HG03439 (cell line): Measurements from ENCODE around the gene HADHB.
"Not testable (repeated sequence)": the region's sequence is repeated elsewhere in the genome, so short reads cannot be mapped to it uniquely, and the experiment has no call there.

Experiments
- ATAC-seq: cut with Tn5 transposase; IDR thresholded peaks from one replicate; pipeline ENCODE4 v1.9.1; 2021; ENCODE audit warnings: mild to moderate bottlenecking, moderate library complexity; ENCODE audit not compliant: unreplicated experiment

Gene HADHB

GRCh38 chr2:26325851-26326250 lies 81.1 kb downstream of the HADHB start:
- ATAC-seq, result no peak

DNA sequence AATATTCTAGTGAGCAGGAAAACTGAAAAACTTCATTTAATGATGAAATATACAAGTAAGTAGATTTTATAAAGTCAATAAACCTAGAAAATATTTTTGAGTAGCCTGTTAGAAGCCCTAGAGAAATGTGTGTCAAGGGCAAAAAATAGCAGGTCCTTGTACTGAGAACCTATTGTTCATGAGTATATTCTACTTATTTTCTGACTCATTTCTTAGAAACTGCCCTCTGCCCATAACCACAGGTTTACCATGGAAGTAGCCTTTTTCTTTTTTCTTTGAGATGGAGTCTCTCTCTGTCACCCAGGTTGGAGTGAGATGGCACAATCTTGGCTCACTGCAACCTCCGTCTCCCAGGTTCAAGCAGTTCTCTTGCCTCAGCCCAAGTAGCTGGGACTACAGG lies 81.8 kb downstream of the HADHB start:
- ATAC-seq, result no peak

GRCh38 chr2:26327291-26328272 lies 82.8 kb downstream of the HADHB start:
- ATAC-seq, result no peak

DNA sequence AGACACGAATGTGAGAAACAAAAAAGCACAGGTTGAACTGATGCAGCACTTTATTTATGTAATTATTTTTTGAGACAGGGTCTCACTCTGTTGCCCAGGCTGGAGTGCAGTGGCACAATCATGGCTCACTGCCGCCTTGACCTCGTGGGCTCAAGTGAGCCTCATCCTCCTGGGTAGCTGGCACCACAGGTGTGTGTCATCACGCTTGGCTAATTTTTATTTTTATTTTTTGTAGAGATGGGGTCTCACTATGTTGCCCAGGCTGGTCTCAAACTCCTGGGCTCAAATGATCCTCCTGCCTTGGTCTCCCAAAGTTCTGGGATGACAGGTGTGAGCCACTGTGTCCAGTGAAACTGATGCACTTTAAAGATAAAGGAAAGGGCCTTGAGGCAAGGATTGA lies 84.3 kb downstream of the HADHB start:
- ATAC-seq, result not testable (repeated sequence)

DNA sequence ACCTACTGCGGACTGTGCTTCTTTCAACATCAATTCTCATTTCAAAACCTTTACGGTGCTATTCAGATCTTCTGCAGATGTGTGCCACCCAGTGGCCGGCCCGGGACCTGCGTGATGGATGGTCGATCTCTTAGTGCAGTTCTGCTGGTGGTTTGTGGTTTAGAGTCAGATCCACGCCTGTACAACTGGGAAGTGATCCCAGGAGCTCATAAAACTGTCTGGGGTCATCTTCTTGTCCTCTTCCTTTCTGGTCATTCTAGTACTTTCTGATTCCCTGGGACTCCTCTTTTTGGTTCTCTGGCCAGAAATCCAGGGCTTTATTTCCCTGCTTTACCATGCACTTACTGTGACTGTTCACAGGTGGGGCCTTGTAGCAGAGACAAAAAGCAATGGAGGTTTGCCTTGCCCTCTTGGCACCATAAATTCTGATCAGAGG lies 85.4 kb downstream of the HADHB start:
- no peak for ATAC-seq

GRCh38 chr2:26330604-26331003 lies 85.9 kb downstream of the HADHB start:
- no peak for ATAC-seq

- ATAC-seq, result not testable (repeated sequence)
These were observed 86.6 kb downstream of the HADHB start for GRCh38 chr2:26331321-26331720.

- no peak for ATAC-seq
These were observed 88.6 kb downstream of the HADHB start for GRCh38 chr2:26333293-26333692.

DNA sequence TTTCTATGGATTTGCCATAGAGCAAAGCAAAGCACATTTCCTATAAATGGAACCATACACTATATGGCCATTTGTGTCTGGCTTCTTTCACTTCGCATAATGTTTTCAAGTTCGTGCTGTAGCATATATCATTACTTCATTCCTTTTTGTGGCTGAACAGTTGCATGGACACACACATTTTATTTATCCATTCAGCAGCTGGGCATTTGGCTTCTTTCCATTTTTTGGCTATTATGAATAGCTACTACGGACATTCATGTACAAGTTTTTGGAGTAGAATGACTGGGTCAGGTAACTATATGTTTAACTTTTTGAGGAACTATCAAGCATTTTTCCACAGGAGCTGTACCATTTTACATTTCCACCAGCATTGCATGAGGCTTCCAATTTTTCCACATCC lies 90.5 kb downstream of the HADHB start:
- no peak for ATAC-seq

DNA sequence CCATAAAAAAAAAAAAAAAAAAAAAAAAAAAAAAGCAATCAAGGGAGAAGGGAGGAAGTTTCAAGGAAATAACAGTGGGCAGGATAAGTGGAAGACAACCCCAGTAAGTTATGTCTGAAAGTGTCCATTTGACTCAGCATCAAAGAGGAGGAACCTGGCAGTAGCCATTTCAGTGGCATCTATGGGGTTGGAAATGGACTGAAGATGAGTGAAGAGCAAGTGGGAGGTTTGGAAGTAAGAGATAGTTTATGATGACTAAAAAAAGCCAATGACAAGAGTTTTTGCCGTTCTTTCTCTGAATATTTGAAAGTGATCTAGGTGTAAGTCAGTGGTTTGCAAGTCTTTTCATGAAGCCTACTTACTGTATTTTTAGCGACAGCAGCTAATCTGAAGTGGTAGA lies 92.0 kb downstream of the HADHB start:
- no peak for ATAC-seq

GRCh38 chr2:26337298-26337697 lies 92.6 kb downstream of the HADHB start:
- ATAC-seq, result no peak
